ENCODE data around the gene OR4D10.
"Not testable (repeated sequence)": the region's sequence is repeated elsewhere in the genome, so short reads cannot be mapped to it uniquely, and the experiment has no call there.

The OR4D10 gene

GRCh38 chr11:59473015-59473414 is at the start of gene OR4D10:
OR4D10 (plus strand) TSS chr11:59473315; CDS start chr11:59477430, 4,115 bp downstream.
- no peak for DNase-seq (ENCODE audit: low read depth in 2 of 2)

- no peak for DNase-seq (ENCODE audit: low read depth in 2 of 2)
Observed at GRCh38 chr11:59423835-59424234, 49.3 kb upstream of the OR4D10 start.

- no peak for DNase-seq (ENCODE audit: low read depth in 2 of 2)
Observed at GRCh38 chr11:59425131-59425530, 48.0 kb upstream of the OR4D10 start.

GRCh38 chr11:59426361-59427067 is 46.6 kb upstream of the OR4D10 start, which contains the start of gene OR5A2:
OR5A2 (minus strand) TSS chr11:59426413; CDS start chr11:59422953, 3,460 bp downstream.
- DNase-seq (ENCODE audit: low read depth in 2 of 2): no peak

DNA sequence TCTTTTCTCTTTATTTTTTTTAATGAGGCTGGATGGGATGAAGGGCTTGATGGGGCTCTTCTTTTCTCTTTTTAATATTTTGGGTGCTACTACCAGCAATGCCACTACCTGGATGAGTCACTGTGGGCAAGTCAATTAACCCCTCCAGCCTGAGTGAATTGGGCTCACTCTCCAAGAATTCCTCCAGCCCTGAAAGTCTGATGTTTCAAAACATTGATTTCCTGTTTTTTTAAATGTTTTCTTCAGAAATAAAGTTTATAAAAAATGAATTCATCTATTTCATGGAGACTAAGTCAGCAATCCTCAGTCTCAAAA is 46.1 kb upstream of the OR4D10 start:
- DNase-seq (ENCODE audit: low read depth in 2 of 2): no peak

- DNase-seq (ENCODE audit: low read depth in 2 of 2): peak in 1 of 2 experiments; percentile 2
Observed at GRCh38 chr11:59429924-59430516, 43.1 kb upstream of the OR4D10 start.

DNA sequence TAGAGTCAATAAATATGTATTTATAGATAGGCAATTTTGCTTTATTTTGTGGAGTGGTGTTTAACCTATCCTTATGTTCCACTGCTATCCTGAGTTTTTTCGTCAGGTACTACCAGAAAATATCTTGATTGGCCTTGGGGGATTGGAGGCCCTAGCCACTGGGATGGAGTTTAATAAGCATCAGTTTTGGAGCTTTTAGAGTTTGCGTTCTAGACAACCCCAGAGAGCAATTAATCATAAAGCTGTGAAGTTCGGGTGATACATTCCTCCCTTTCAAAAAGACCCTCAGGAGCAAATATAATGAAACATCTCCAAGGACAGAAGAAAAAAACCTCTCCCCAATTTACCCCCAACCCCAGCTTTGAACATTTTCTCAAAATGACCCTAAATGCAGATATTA is 36.9 kb upstream of the OR4D10 start, which contains the start of gene OR5A1:
Gene OR5A1 (plus strand): TSS at position 301 of the 400 bp plus-strand sequence. CDS start 6,700 bp downstream, outside the sequence.
- DNase-seq (ENCODE audit: low read depth in 2 of 2): no peak

- DNase-seq (ENCODE audit: low read depth in 2 of 2): no peak
Observed at GRCh38 chr11:59437770-59438169, 35.3 kb upstream of the OR4D10 start.

DNA sequence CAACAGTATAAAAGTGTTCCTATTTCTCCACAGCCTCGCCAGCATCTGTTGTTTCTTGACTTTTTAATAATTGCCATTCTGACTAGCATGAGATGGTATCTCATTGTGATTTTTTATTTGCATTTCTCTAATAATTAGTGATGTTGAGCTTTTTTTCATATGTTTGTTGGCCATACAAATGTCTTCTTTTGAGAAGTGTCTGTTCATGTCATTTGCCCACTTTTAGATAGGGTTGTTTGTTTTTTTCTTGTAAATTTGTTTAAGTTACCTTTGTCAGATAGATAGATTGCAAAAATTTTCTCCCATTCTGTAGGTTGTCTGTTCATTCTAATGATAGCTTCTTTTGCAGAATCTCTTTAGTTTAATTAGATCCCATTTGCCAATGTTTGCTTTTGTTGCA is 27.5 kb upstream of the OR4D10 start:
- not testable (repeated sequence) for DNase-seq (ENCODE audit: low read depth in 2 of 2)

DNA sequence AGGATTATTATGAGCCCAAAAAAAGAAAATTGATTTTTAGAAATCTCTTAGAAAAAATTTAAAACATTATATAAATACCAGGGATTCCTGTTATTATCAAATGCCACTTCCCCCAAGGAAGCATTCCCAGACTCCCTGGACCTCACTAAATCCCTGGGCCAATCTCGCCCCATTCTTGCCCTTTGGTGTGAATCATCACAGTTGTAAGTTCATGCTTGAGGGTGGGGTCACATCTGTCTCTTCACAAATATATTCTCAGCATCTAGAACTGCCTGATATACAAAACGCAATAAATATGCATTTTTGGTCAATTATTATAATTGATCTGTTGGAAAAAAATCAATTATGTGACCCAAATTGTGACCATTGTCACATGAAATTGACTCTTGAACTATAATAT is 24.6 kb upstream of the OR4D10 start:
- no peak for DNase-seq (ENCODE audit: low read depth in 2 of 2)

GRCh38 chr11:59456661-59457060 is 16.5 kb upstream of the OR4D10 start, which contains the start of gene OR4D6:
OR4D6 (plus strand) TSS chr11:59456961; CDS start chr11:59456961, 0 bp downstream.
- DNase-seq (ENCODE audit: low read depth in 2 of 2): no peak

DNA sequence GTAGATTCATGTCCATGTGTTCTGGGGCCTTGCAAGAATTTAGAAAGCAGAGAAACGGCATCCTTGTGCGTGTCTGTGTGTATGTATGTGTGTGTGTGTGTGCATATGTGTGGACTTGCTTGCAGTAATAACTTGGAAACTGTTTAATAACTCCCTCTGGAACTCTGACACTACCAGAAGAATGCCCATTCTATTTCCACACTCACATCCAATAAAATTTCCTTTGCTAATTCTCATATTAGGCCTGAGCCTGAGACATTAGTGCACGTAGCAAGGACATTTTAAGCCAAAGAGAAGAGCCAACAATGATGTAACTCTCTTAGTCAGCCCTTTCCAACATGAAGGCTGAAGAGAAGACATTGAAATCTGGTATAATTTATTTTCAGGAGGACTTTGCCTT is 13.2 kb upstream of the OR4D10 start:
- DNase-seq (ENCODE audit: low read depth in 2 of 2): no peak

DNA sequence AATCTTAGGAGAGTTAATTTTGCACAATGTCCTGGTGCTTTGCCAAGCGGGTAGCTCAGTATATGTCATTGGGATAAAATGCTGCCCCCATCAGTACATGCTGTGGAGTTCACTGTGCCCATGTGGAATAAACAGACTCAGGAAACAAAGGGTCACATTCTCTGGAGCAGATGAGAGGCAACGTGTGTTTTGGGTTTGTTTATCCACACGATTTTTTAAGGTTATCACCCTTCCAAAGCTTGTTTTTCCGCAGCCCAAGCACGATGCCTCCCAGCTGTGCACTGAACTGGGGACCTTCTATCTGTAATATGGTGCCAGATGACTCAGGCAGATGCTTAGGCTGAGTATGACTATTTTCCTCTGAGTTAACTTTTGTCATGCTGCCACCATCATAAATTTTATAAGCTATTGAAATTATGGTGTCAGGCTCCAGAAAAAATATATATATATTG is 9.9 kb upstream of the OR4D10 start:
- no peak for DNase-seq (ENCODE audit: low read depth in 2 of 2)

GRCh38 chr11:59475176-59475575 is 2.1 kb downstream of the OR4D10 start:
- no peak for DNase-seq (ENCODE audit: low read depth in 2 of 2)

- DNase-seq (ENCODE audit: low read depth in 2 of 2): no peak
Observed at GRCh38 chr11:59479906-59480305, 6.8 kb downstream of the OR4D10 start.

DNA sequence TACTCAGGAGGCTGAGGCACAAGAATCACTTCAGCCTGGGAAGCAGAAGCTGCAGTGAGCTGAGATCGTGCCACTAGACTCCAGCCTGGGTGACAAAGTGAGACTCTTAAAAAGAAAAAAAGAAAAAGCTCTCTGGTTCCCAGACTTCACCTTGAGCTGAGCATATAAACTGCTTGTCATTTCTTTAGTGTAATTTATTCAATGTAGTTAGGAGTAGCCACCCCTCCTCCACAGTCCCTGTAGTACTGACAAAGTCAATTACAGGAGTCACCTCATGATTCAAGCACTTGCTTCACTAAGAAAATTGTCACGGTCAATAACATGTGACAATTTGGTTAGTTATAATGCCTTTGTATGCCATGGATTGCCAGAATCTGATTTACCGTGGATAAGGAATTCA is 7.2 kb downstream of the OR4D10 start:
- DNase-seq (ENCODE audit: low read depth in 2 of 2): no peak

- no peak for DNase-seq (ENCODE audit: low read depth in 2 of 2)
Observed at GRCh38 chr11:59501931-59502330, 28.8 kb downstream of the OR4D10 start.

DNA sequence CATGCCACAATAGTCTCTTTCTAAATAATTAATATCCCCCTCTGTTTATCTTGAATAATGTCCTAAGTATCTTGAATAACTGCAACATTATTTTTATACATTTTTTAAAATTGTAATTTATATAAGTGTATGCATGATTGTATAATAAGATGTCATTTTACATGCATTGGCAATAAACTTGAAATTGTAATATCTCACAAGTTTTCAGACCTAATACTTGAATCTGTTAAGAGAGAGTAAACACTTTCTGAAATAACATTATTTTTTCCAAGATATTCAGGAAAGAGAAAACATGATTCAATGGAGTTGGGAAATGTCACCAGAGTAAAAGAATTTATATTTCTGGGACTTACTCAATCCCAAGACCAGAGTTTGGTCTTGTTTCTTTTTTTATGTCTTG is 30.2 kb downstream of the OR4D10 start, which contains the start of gene OR4D11:
Gene OR4D11 (plus strand): TSS at position 301 of the 400 bp plus-strand sequence. CDS start 0 bp downstream, at position 301.
- no peak for DNase-seq (ENCODE audit: low read depth in 2 of 2)

GRCh38 chr11:59510941-59511589 is 38.0 kb downstream of the OR4D10 start, which contains the start of gene OR4D9:
OR4D9 (plus strand) TSS chr11:59511539; CDS start chr11:59514913, 3,374 bp downstream.
- DNase-seq (ENCODE audit: low read depth in 2 of 2): no peak

- DNase-seq (ENCODE audit: low read depth in 2 of 2): no peak
Observed at GRCh38 chr11:59511675-59512074, 38.6 kb downstream of the OR4D10 start.

DNA sequence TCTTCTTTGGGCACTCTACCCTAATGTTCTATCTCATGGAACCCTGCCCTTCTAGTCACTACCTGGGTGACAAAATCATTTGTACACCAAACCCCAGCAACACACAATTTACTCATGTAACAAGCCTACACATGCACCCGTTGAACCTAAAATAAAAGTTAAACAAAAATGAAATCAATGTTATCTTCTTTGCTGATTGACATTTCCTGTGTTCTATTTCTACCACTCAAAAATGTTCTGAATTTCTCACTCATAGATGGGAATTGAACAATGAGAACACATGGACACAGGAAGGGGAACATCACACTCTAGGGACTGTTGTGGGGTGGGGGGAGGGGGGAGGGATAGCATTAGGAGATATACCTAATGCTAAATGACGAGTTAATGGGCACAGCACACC is 47.0 kb downstream of the OR4D10 start:
- DNase-seq (ENCODE audit: low read depth in 2 of 2): not testable (repeated sequence)

DNA sequence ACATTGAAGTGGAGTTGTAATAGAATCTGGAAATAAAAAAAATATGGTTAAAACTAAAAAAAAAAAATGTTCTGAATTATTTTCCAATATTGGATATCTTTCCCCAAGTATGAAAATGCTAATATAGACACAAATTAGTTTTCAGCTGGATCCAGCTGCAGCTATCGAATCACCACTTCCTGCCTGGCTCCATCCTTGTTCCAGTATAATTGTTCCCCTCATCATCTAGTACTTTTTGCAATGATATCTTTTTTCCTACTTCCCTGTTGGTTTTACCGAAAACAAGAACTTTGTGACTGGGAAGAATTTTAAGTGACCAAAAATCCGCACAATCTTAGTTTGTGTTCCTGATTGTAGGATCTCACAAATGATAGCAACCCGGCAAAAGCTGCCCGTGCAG is 47.6 kb downstream of the OR4D10 start:
- no peak for DNase-seq (ENCODE audit: low read depth in 2 of 2)

Measured in stimulated activated CD4-positive, alpha-beta T cell treated with anti-CD3 and anti-CD28 coated beads, Interleukin-12 subunit alpha, Interleukin-12 subunit beta, amount 100 ng/mL, for 24 hours (primary cell).